AG04450 (cell line): Measurements from ENCODE around the gene ATF4. TPM values are rescaled to one million over a fixed set of nuclear protein-coding genes. Genes with fewer than 3 reads are reported as not detected.

Experiments
- CTCF ChIA-PET: fragments of 300-600, 350-600 bp; formaldehyde crosslinking; extraction: SDS; loops from one replicate; lab custom pipeline; 2022; ENCODE audit warnings: antibody characterized with exemption, inconsistent platforms; lab: Charles Lee
- POLR2A ChIA-PET: fragments of 350-600 bp; formaldehyde crosslinking; extraction: SDS; loops from one replicate; lab custom pipeline; 2021; ENCODE audit warnings: antibody characterized with exemption, inconsistent platforms; lab: Yijun Ruan, JAX
- DNase-seq: peaks from one replicate; pipeline ENCODE4 v3.0.0-alpha.2; 2011; ENCODE audit warnings: low read depth, low spot score
- H3K27ac ChIP-seq: one replicate; pipeline ENCODE4 v1.5.1; 2012; ENCODE audit warnings: low read depth, low read length, control low read depth
- H3K27me3 ChIP-seq: one replicate; pipeline ENCODE4 v1.6.0; 2012; ENCODE audit warnings: low read length; ENCODE audit not compliant: control insufficient read depth, insufficient read depth
- H3K4me3 ChIP-seq: 2 replicates; pipeline ENCODE4 v1.5.1; 2011; ENCODE audit warnings: mild to moderate bottlenecking, low read depth, low read length, control low read depth
- H3K9me3 ChIP-seq: 2 replicates; pipeline ENCODE4 v1.5.1; 2012; ENCODE audit warnings: low read length; ENCODE audit not compliant: control insufficient read depth, insufficient read depth
- CTCF ChIP-seq: IDR thresholded peaks from 2 replicates; pipeline ENCODE4 v1.5.1; 2011; ENCODE audit warnings: low read depth, low read length, control low read depth, inconsistent platforms
- polyA plus RNA-seq: library from polyadenylated mRNA; depleted of rRNA; stranded (reverse); fragments of >200 nt; gene quantifications from 2 replicates; pipeline ENCODE4 v1.2.3, GENCODE V29; 2011

Gene ATF4
- polyA plus RNA-seq, 1 experiment, result 936 TPM

GRCh38 chr22:39478441-39478850 is 41.9 kb upstream of the ATF4 start:
- no peak for TF ChIP-seq CTCF
- H3K9me3 ChIP-seq, result no peaks in the 10 kb centered on the region
- no peak overlapping the region for H3K27ac ChIP-seq
- H3K27me3 ChIP-seq, result peaks cover 10% of the 10 kb centered on the region
- CTCF ChIA-PET, result interaction anchor here (1.0 kb wide), 1 partner anchor 36 kb away, joined by 4 read pairs; no protein-coding TSS in a partner anchor
- POLR2A ChIA-PET, result interaction anchor here (0.8 to 1.0 kb wide), 2 partner anchors 42 to 159 kb away, joined by 3 to 4 read pairs; partner anchors contain the start of genes ATF4 and RPL3
- no peak overlapping the region for H3K4me3 ChIP-seq
- no peak for DNase-seq

GRCh38 chr22:39479254-39479653 is 41.1 kb upstream of the ATF4 start:
- TF ChIP-seq CTCF, result no peak
- CTCF ChIA-PET, result interaction anchor here (1.1 kb wide), 1 partner anchor 15 kb away, joined by 4 read pairs; no protein-coding TSS in a partner anchor
- no peak for DNase-seq
- Histone ChIP-seq H3K27me3 (peaks cover 10% of the 10 kb centered on the region), H3K9me3 (no peaks in the 10 kb centered on the region), H3K4me3 (no peak overlapping the region), H3K27ac (no peak overlapping the region)
- POLR2A ChIA-PET, result interaction anchor here (1.0 kb wide), 1 partner anchor 23 kb away, joined by 3 read pairs; the partner anchor contains the start of gene MIEF1

- TF ChIP-seq CTCF, result no peak
- DNase-seq, result no peak
- H3K9me3 ChIP-seq, result no peaks in the 10 kb centered on the region
- POLR2A ChIA-PET, result no interaction called here
- H3K27ac ChIP-seq, result no peak overlapping the region
- peaks cover 10% of the 10 kb centered on the region for H3K27me3 ChIP-seq
- CTCF ChIA-PET, result interaction anchor here (1.2 kb wide), 2 partner anchors 16 to 33 kb away, joined by 3 to 4 read pairs; no protein-coding TSS in a partner anchor
- H3K4me3 ChIP-seq, result no peak overlapping the region
Measured at GRCh38 chr22:39480557-39480956, 39.8 kb upstream of the ATF4 start.

- TF ChIP-seq CTCF, result no peak
- H3K9me3 ChIP-seq, result no peaks in the 10 kb centered on the region
- no peak for DNase-seq
- peaks cover 10% of the 10 kb centered on the region for H3K27me3 ChIP-seq
- CTCF ChIA-PET, result interaction anchor here (1.6 kb wide), 1 partner anchor 13 kb away, joined by 3 read pairs; no protein-coding TSS in a partner anchor
- H3K27ac ChIP-seq, result no peak overlapping the region
- H3K4me3 ChIP-seq, result no peak overlapping the region
- POLR2A ChIA-PET, result no interaction called here
Measured at GRCh38 chr22:39481054-39481453, 39.3 kb upstream of the ATF4 start.

GRCh38 chr22:39481595-39481994 is 38.8 kb upstream of the ATF4 start:
- peaks cover 10% of the 10 kb centered on the region for H3K27me3 ChIP-seq
- DNase-seq, result no peak
- no peak overlapping the region for H3K4me3 ChIP-seq
- ChIA-PET CTCF (interaction anchor here (0.6 to 3.0 kb wide), 3 partner anchors 12 to 540 kb away, joined by 3 to 11 read pairs (median 4); no protein-coding TSS in a partner anchor), POLR2A (no interaction called here)
- TF ChIP-seq CTCF, result no peak
- no peaks in the 10 kb centered on the region for H3K9me3 ChIP-seq
- H3K27ac ChIP-seq, result no peak overlapping the region
